Upper lobe of right lung (tissue), 1 donor: ENCODE data around the gene ACTL7B. TPM values are rescaled to one million over a fixed set of nuclear protein-coding genes. Genes with fewer than 3 reads are reported as not detected.
A peak's percentile ranks its signal among the peaks of the same experiment; 100 is the strongest.
"Not testable (repeated sequence)": the region's sequence is repeated elsewhere in the genome, so short reads cannot be mapped to it uniquely, and the experiment has no call there.

ENCODE experiments used
- ATAC-seq: fragments of 200-7000 bp; cut with Tn5 transposase; one replicate; pipeline ENCODE4 v1.9.1; 2020; ENCODE audit warnings: mild to moderate bottlenecking, moderate library complexity
- DNase-seq: peaks from one replicate; pipeline ENCODE4 v3.0.0-alpha.2; 2020
- H3K27ac ChIP-seq: fragments of 200-600 bp; one replicate; pipeline ENCODE4 v1.8.0; 2022
- H3K27me3 ChIP-seq: fragments of 200-600 bp; one replicate; pipeline ENCODE4 v1.8.0; 2022; ENCODE audit warnings: mild to moderate bottlenecking
- H3K36me3 ChIP-seq: fragments of 200-600 bp; one replicate; pipeline ENCODE4 v1.8.0; 2022
- H3K4me1 ChIP-seq: fragments of 200-600 bp; one replicate; pipeline ENCODE4 v1.8.0; 2022
- H3K4me3 ChIP-seq: fragments of 200-600 bp; one replicate; pipeline ENCODE4 v1.8.0; 2022; ENCODE audit warnings: mild to moderate bottlenecking
- H3K9me3 ChIP-seq: fragments of 200-600 bp; one replicate; pipeline ENCODE4 v1.8.0; 2022
- intact Hi-C: fragments of 100-400 bp; cut with DNase I; formaldehyde crosslinking; loops from one replicate; pipeline ENCODE4 v1.11.0; 2022
- total RNA-seq: library from RNA; stranded (reverse); fragmentation: NEBNext Ultra II Directional; extraction: Animal tissue kit (Norgen Biotek cat#: 25700); gene quantifications from one replicate; pipeline ENCODE4 v1.2.1, GENCODE V29; 2021
- TF ChIP-seq, protein P1 (sequence below): fragments of 200-600 bp; IDR thresholded peaks from one replicate; pipeline ENCODE4 v1.8.0; 2022; ENCODE audit warnings: antibody characterized with exemption
- donor health status: DM: no; HTN: yes; CAD: no; lungs with severe emphysema.

Gene ACTL7B
- total RNA-seq, 1 donor from 2014 or later, result not detected

DNA sequence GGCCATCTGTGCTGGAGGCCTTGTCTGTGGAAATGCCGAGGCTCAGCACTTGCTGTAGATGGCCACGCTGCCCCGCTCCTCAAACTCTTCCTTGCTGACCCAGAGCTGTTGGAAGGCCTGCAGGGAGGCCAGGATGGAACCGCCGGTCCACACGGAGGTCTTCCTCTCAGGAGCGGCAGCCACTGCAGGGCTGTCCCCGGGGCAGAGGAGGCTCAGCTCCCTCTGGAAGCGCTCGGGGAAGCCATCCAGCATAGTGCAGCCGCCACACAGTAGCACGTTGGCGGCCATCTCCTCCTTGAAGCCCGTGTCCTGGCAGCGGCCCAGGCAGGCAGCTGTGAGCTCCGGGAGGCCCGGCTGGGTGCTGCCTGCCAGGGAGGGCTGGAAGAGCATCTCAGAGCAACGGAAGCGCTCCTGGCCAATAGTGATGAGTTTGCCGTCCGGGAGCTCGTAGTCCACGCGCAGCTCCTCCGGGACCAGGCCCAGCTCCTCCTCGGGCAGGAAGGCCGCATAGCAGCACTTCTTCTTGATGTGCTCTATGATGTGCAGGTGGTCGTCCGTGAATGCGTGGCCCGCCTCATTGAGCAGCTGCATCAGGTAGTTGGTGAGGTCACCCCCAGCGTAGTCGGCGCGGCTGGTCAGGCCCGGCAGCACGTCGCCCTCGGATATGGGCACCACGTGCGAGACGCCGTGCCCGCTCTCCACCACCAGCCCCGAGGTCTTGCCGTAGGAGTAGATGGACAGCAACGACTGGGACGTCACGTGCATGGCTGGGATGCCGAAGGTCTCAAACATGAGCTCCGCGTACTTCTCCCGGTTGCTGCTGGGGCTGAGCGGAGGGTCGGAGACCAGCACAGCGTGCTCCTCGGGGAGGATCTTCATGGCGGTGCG lies 901 bp downstream of the ACTL7B start:
- no peak for ATAC-seq
- DNase-seq, result no peak
- TF ChIP-seq, protein P1, sequence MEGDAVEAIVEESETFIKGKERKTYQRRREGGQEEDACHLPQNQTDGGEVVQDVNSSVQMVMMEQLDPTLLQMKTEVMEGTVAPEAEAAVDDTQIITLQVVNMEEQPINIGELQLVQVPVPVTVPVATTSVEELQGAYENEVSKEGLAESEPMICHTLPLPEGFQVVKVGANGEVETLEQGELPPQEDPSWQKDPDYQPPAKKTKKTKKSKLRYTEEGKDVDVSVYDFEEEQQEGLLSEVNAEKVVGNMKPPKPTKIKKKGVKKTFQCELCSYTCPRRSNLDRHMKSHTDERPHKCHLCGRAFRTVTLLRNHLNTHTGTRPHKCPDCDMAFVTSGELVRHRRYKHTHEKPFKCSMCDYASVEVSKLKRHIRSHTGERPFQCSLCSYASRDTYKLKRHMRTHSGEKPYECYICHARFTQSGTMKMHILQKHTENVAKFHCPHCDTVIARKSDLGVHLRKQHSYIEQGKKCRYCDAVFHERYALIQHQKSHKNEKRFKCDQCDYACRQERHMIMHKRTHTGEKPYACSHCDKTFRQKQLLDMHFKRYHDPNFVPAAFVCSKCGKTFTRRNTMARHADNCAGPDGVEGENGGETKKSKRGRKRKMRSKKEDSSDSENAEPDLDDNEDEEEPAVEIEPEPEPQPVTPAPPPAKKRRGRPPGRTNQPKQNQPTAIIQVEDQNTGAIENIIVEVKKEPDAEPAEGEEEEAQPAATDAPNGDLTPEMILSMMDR, result no peak

DNA sequence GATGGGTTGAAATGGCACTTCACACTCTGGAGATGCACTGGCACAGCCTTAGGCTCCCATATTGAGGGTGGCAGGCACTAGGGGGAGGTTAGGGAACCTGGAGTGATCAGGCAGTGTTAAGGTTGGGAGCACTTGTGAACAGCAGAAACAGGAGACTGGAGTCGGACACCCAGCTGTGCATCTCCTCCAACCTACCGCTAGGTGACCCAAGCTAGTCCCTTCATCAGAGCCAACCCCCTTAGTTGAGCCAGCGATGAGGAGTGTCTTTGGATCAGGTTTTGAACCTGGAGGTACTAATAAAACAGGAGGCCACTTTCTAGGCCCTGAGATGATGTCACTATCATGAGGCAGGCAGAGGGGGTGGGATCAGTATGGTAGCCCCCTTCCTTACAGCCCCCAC lies 1.7 kb downstream of the ACTL7B start:
- H3K4me1 ChIP-seq, result no peaks in the 10 kb centered on the region
- ATAC-seq (no peak), DNase-seq (no peak)
- H3K4me3 ChIP-seq, result no peak overlapping the region
- intact Hi-C loops, result no loop called here
- no peak overlapping the region for H3K27ac ChIP-seq
- no peaks in the 10 kb centered on the region for H3K9me3 ChIP-seq
- H3K27me3 ChIP-seq, result no peaks in the 10 kb centered on the region
- TF ChIP-seq, protein P1, result no peak
- H3K36me3 ChIP-seq, result no peaks in the 10 kb centered on the region

More for the DNA sequence above, 901 bp downstream of the ACTL7B start:
- intact Hi-C loops, result no loop called here
- no peaks in the 10 kb centered on the region for H3K4me1 ChIP-seq
- no peak overlapping the region for H3K27ac ChIP-seq
- H3K27me3 ChIP-seq, result no peaks in the 10 kb centered on the region
- no peaks in the 10 kb centered on the region for H3K36me3 ChIP-seq
- H3K9me3 ChIP-seq, result no peaks in the 10 kb centered on the region
- no peak overlapping the region for H3K4me3 ChIP-seq

DNA sequence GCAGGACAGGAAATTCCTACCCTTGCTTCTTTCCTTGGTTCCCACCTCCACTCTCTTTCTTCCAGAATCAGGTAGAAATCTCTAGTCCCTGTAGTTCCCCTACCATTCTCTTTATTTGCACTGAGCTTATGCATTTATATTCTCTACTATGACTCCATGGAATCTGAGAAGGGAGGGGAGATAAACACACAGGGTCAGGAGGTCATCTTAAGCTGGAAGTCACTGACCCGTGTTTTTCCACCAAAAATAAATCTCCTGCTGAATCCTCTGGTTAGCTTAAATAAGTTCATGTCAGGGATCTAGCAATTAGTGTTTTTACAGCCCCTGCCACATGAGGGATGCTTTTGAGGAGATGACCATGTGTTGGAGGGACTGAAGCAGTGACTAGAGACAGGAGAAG lies 3.7 kb downstream of the ACTL7B start:
- intact Hi-C loops, result no loop called here
- TF ChIP-seq, protein P1, result no peak
- H3K4me1 ChIP-seq, result no peaks in the 10 kb centered on the region

DNA sequence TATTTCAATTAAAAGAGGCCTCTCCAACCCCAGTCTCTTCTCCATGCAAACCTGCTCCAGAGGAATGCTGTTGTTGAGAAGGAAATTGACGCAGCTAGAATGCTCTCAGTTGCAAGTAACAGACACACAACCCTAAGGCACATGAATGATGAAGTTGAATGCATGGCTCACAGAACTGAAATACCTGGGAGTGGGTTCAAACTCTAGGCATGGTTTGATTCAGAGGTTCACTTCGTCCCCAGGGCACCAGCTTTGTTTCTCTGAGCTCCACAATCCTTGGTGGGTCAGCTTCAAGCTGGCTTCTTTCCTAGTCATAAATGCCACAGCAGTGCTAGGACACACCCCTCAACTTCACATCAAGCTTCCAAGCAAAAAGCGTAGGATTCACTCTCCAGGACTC lies 4.6 kb downstream of the ACTL7B start:
- intact Hi-C loops, result no loop called here
- no peak overlapping the region for H3K4me3 ChIP-seq
- ATAC-seq, result no peak

More for the DNA sequence above, 3.7 kb downstream of the ACTL7B start:
- Histone ChIP-seq H3K36me3 (no peaks in the 10 kb centered on the region), H3K9me3 (no peaks in the 10 kb centered on the region), H3K27ac (no peak overlapping the region), H3K27me3 (no peaks in the 10 kb centered on the region), H3K4me3 (no peak overlapping the region)
- ATAC-seq (no peak), DNase-seq (no peak)

DNA sequence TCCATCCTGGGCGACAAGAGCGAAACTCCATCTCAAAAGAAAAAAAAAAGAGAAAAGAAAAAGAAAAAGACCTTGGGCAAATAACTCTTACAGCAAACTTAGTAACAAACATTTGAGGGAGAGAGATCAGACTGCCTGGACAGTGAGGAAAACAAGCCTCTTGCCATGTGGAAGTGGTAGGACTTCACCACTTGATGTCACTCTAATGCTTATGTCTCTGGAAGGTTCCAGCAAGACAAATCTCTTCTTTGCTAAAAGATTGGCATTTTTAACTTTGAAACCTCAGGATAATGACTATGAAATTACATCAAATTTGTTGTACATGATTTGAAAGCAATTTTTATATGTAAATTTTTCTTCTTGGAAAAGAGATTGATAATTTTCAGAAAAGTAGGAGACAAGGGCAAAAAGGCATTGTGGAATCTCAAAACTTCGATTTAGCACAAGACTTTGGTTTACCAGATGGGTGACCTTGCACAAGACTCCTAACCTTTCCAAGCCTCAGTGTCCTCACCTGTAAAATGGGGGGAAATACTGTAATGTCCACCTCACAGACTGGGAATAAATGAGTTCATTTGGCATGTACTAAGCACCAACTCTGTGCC lies 5.4 kb downstream of the ACTL7B start:
- Histone ChIP-seq H3K36me3 (no peaks in the 10 kb centered on the region), H3K27ac (no peak overlapping the region)
- peak; percentile 55 for ATAC-seq

More for the DNA sequence above, 4.6 kb downstream of the ACTL7B start:
- Histone ChIP-seq H3K4me1 (no peaks in the 10 kb centered on the region), H3K36me3 (no peaks in the 10 kb centered on the region), H3K27ac (no peak overlapping the region), H3K9me3 (no peaks in the 10 kb centered on the region), H3K27me3 (no peaks in the 10 kb centered on the region)
- TF ChIP-seq, protein P1, result no peak
- no peak for DNase-seq

DNA sequence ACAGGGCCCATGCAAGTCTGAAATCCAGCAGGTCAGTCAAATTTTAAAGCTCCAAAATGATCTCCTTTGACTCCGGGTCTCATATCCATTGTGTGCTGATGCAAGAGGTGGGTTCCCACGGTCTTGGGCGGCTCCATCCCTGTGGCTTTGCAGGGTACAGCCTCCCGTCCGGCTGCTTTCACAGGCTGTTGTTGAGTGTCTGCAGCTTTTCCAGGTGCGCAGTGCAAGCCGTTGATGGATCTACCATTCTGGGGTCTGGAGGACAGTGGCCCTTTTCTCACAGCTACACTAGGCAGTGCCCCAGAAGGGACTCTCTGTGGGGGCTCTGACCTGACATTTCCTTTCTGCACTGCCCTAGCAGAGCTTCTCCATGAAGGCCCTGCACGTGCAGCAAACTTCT lies 7.5 kb downstream of the ACTL7B start:
- intact Hi-C loops, result not testable (repeated sequence)

More for the DNA sequence above, 5.4 kb downstream of the ACTL7B start:
- DNase-seq, result no peak
- Histone ChIP-seq H3K4me1 (no peaks in the 10 kb centered on the region), H3K4me3 (no peak overlapping the region), H3K9me3 (no peaks in the 10 kb centered on the region), H3K27me3 (no peaks in the 10 kb centered on the region)
- intact Hi-C loops, result no loop called here
- TF ChIP-seq, protein P1, result peak; percentile 24

More for the DNA sequence above, 7.5 kb downstream of the ACTL7B start:
- not testable (repeated sequence) for H3K4me3 ChIP-seq, ATAC-seq, H3K27me3 ChIP-seq, H3K27ac ChIP-seq, H3K9me3 ChIP-seq, DNase-seq, H3K36me3 ChIP-seq, H3K4me1 ChIP-seq
